GM15510 (cell line): ENCODE data around the gene CDH24.

ENCODE experiments used
- POLR2A ChIP-seq: IDR thresholded peaks from 3 replicates; pipeline ENCODE4 v1.6.1; 2011; ENCODE audit warnings: borderline replicate concordance; ENCODE audit not compliant: insufficient read length; ENCODE audit errors: extremely low read depth

Gene CDH24

DNA sequence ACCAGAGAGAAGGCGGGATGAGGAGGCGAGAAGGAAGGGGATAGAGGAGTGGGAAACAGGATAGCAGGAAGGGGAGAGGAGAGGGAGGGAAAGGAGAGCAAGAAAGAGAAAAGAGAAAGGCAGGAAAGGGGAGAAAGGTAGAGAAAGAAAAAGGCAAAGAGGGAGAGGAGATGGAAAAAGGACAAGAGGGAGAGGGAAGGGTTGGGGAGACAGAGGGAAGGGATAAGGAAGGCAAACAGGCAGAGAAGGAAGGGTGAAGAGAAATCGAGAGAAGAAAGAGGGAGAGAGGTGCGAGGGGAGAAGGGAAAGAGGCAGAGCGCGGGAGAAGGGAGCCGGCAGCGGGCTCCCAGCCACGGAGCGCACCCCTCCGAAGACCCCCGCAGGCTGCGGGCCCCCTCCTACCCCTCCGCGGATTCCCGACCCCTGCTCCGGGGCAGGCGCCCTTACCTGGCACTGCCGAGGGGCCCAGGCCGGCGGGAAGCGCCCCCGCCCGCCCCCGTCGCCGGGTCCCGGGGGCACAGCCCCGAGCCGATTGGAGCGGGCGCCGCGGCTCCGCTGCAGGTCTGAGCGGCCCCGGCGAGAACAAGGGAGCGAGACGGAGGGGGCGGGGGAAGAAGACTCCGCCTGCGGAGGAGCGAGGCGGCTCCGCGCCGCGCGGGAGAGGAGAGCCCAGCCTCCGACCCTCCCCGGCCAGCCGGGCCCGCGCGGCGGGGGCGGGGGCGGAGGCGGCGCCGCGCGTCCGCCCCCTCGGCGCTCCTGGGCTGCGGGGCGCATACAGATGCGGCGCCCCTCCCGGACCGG is at the start of gene CDH24:
Gene CDH24 (minus strand): TSS at position 565 of the 801 bp plus-strand sequence. CDS start 1,787 bp downstream, outside the sequence.
- peak; percentile 30 for TF ChIP-seq POLR2A

DNA sequence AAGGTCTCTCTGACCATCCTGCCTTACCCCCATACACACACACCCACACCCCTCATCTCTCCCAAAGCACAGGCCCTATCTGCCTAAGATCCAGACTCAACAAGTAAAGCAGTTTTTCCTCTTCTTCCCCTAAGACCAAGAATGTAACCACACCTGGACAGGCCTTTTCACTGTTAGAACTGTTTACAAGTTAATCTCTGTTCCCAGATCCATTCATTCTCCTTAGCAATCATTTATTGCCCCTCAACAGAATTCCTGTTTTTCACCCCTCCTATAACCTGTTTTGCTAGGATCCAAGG is 49.4 kb upstream of the CDH24 start:
- TF ChIP-seq POLR2A, result no peak

- no peak for TF ChIP-seq POLR2A
Measured at GRCh38 chr14:23105348-23105824, 48.1 kb upstream of the CDH24 start.

- TF ChIP-seq POLR2A, result no peak
Measured at GRCh38 chr14:23104591-23105347, 47.4 kb upstream of the CDH24 start, which contains the start of gene CIROP. CIROP (minus strand) TSS chr14:23104989; CDS start chr14:23104920, 69 bp downstream.

DNA sequence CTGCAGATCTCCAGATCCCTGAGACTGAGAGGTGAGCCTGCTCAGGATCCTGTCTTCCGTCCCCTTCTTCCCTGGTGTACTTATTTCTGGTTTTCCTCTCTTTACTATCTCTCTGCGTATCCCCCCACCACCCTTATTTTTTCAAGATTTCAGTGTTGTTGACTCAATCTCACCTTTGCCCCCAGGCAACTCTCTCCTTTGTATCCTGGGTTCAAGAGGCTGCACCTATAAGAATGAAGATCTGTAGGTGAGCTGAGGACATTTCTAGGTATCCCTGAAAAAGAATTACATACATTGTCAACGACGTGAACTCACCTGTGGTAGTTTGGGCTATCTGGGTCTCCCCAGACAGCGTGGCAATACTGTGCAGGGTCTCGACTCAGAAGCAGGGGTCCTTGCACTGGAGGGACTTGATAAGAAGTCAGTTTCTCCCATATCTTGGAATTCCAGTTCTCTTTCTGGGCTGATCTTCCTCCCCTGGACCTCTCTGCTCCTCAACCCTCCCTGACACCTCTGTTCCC is 46.8 kb upstream of the CDH24 start:
- TF ChIP-seq POLR2A, result no peak

GRCh38 chr14:23103581-23103980 is 46.3 kb upstream of the CDH24 start:
- TF ChIP-seq POLR2A, result no peak

DNA sequence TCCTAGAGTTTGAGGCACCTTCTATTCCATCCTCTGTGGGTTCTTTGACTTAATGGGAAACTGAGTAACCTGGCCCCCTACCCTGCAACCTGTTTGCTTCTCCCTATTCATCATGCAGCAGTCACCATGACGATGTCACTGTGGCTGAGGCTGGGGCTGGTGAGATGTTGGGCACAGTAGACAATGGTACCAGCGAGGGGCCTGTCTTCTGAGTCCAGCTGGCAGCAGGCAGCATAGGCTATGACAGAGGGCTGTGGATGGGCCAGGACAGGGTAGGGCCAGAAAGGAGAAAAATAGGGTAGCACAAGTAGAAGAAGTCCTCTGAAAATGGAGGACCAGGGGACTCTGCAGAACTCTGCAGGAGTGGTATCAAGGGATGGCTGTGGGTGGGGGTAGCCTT is 45.5 kb upstream of the CDH24 start:
- TF ChIP-seq POLR2A, result no peak

GRCh38 chr14:23101986-23102625 is 44.8 kb upstream of the CDH24 start:
- no peak for TF ChIP-seq POLR2A

DNA sequence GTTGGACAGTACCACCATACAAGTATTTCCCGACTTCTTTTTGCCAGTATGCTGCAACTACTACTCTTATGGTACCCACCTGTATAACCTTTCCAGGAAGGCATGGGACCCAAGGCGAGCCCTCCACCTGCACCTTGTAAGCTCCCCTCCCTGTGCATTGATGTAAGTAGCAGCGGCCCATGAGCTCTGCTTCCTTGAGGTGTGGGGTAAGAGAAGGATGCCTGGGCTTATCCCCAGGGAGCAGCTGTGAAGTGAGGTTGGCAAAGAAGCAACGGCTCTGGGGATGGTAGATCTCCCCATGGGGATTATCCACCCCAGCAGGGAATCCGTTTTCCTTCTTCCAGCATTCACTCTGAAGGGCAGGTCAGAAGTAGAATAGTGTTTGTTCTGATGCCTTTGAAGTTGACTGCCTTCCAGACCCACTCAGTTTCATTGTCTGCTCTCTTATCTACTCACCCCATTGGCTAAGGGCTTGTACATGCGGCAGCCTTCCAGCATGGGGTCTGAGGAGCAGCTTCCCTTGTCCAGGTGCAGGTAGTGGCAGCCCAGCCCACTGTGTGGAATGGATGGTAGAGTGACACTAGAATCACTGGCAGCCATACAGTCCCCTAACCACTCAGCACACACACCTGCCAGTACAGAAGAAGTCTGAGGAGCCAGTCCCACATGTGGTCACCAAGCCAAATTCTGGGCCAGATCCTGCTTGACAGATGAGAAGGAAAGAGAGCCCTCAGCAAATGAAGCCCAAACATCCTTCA is 44.1 kb upstream of the CDH24 start:
- no peak for TF ChIP-seq POLR2A

- TF ChIP-seq POLR2A, result no peak
Measured at GRCh38 chr14:23099212-23099861, 42.0 kb upstream of the CDH24 start.

- TF ChIP-seq POLR2A, result no peak
Measured at GRCh38 chr14:23097786-23098185, 40.5 kb upstream of the CDH24 start.

GRCh38 chr14:23095196-23096108 is 38.1 kb upstream of the CDH24 start, which contains the start of gene C14orf119:
C14orf119 (plus strand) TSS chr14:23095505; CDS start chr14:23097659, 2,154 bp downstream.
- peak; percentile 56 for TF ChIP-seq POLR2A
